Effector memory CD8-positive, alpha-beta T cell (primary cell): ENCODE results near the gene SNRPA.
A peak's percentile ranks its signal among the peaks of the same experiment; 100 is the strongest.
"Not testable (repeated sequence)": the region's sequence is repeated elsewhere in the genome, so short reads cannot be mapped to it uniquely, and the experiment has no call there.

Experiments
- ATAC-seq: fragments of 150-1000 bp; cut with Tn5 transposase; replicated peaks from 2 replicates; pipeline ENCODE4 v1.10.0; 2021; ENCODE audit warnings: mild to moderate bottlenecking, moderate library complexity
- DNase-seq, 3 experiments: peaks; one replicate each; pipeline ENCODE4 v3.0.0; 2021
- H3K27ac Mint-ChIP-seq, 2 donors: one replicate each; pipeline ENCODE4 v1.8.0; 2022; ENCODE audit warnings: mild to moderate bottlenecking in 2 of 2, mixed read lengths in 2 of 2, moderate library complexity in 2 of 2
- H3K27me3 Mint-ChIP-seq, 2 donors: one replicate each; pipeline ENCODE4 v1.8.0; 2022; ENCODE audit warnings: mixed read lengths in 2 of 2
- H3K36me3 Mint-ChIP-seq: one replicate; pipeline ENCODE4 v1.8.0; 2022; ENCODE audit warnings: mild to moderate bottlenecking, moderate library complexity, mixed read lengths; ENCODE audit not compliant: insufficient read depth
- H3K4me1 Mint-ChIP-seq, 2 donors: one replicate each; pipeline ENCODE4 v1.8.0; 2022; ENCODE audit warnings: low read depth in 2 of 2, mixed read lengths in 2 of 2
- H3K4me3 Mint-ChIP-seq, 2 donors: one replicate each; pipeline ENCODE4 v1.8.0; 2022; ENCODE audit warnings: mild to moderate bottlenecking in 2 of 2, mixed read lengths in 2 of 2, moderate library complexity in 2 of 2
- H3K9me3 Mint-ChIP-seq, 2 donors: one replicate each; pipeline ENCODE4 v1.8.0; 2022; ENCODE audit warnings: mixed read lengths in 2 of 2

The SNRPA gene

GRCh38 chr19:40732304-40732703 is 18.7 kb upstream of the SNRPA start:
- ATAC-seq, H3K27me3 Mint-ChIP-seq, H3K4me1 Mint-ChIP-seq, H3K9me3 Mint-ChIP-seq, H3K4me3 Mint-ChIP-seq, H3K27ac Mint-ChIP-seq, DNase-seq: not testable (repeated sequence)
- peaks cover 41% of the 10 kb centered on the region for H3K36me3 Mint-ChIP-seq

GRCh38 chr19:40733149-40733548 is 17.9 kb upstream of the SNRPA start:
- Mint-ChIP-seq H3K27me3 (no peaks in the 10 kb centered on the region), H3K9me3 (no peaks in the 10 kb centered on the region), H3K27ac (peak overlapping the region in 1 of 2 donors; percentile 52), H3K4me3 (no peak overlapping the region), H3K4me1 (no peaks in the 10 kb centered on the region), H3K36me3 (peaks cover 44% of the 10 kb centered on the region)
- ATAC-seq: no peak
- DNase-seq: no peak

- Mint-ChIP-seq H3K4me1 (no peaks in the 10 kb centered on the region), H3K27ac (peak overlapping the region in 1 of 2 donors; percentile 20), H3K27me3 (no peaks in the 10 kb centered on the region), H3K4me3 (no peak overlapping the region), H3K9me3 (no peaks in the 10 kb centered on the region), H3K36me3 (peaks cover 41% of the 10 kb centered on the region)
- no peak for DNase-seq
- no peak for ATAC-seq
These were observed 15.8 kb upstream of the SNRPA start for GRCh38 chr19:40735013-40735771.

GRCh38 chr19:40736661-40737060 is 14.3 kb upstream of the SNRPA start:
- Mint-ChIP-seq H3K36me3 (peaks cover 35% of the 10 kb centered on the region), H3K27ac (no peak overlapping the region)

GRCh38 chr19:40737102-40737644 is 13.8 kb upstream of the SNRPA start:
- Mint-ChIP-seq H3K9me3 (no peaks in the 10 kb centered on the region), H3K27me3 (no peaks in the 10 kb centered on the region), H3K36me3 (peaks cover 30% of the 10 kb centered on the region), H3K27ac (no peak overlapping the region), H3K4me1 (no peaks in the 10 kb centered on the region), H3K4me3 (no peak overlapping the region)
- DNase-seq (no peak), ATAC-seq (no peak)

More at GRCh38 chr19:40736661-40737060, 14.3 kb upstream of the SNRPA start:
- ATAC-seq (no peak), DNase-seq (no peak)
- H3K27me3 Mint-ChIP-seq: no peaks in the 10 kb centered on the region
- H3K4me3 Mint-ChIP-seq: no peak overlapping the region
- H3K9me3 Mint-ChIP-seq: no peaks in the 10 kb centered on the region
- no peaks in the 10 kb centered on the region for H3K4me1 Mint-ChIP-seq

GRCh38 chr19:40739030-40739839 is 11.8 kb upstream of the SNRPA start:
- H3K4me3 Mint-ChIP-seq: no peak overlapping the region
- ATAC-seq (no peak), DNase-seq (no peak)
- no peaks in the 10 kb centered on the region for H3K27me3 Mint-ChIP-seq
- H3K9me3 Mint-ChIP-seq: no peaks in the 10 kb centered on the region
- no peak overlapping the region for H3K27ac Mint-ChIP-seq
- H3K36me3 Mint-ChIP-seq: peaks cover 18% of the 10 kb centered on the region
- no peaks in the 10 kb centered on the region for H3K4me1 Mint-ChIP-seq

GRCh38 chr19:40739871-40740703 is 10.9 kb upstream of the SNRPA start:
- no peak overlapping the region for H3K4me3 Mint-ChIP-seq
- no peaks in the 10 kb centered on the region for H3K9me3 Mint-ChIP-seq
- DNase-seq (no peak), ATAC-seq (no peak)
- peaks cover 11% of the 10 kb centered on the region for H3K36me3 Mint-ChIP-seq
- peak overlapping the region in 1 of 2 donors; percentile 69 for H3K27ac Mint-ChIP-seq
- H3K4me1 Mint-ChIP-seq: no peaks in the 10 kb centered on the region
- H3K27me3 Mint-ChIP-seq: no peaks in the 10 kb centered on the region

- peak overlapping the region in 1 of 2 donors; percentile 69 for H3K27ac Mint-ChIP-seq
These were observed 10.3 kb upstream of the SNRPA start for GRCh38 chr19:40740747-40741146.

GRCh38 chr19:40741527-40742390 is 9.2 kb upstream of the SNRPA start:
- no peaks in the 10 kb centered on the region for H3K9me3 Mint-ChIP-seq
- ATAC-seq (no peak), DNase-seq (no peak)
- H3K36me3 Mint-ChIP-seq: peaks cover 9% of the 10 kb centered on the region
- H3K27ac Mint-ChIP-seq: peak overlapping the region in 1 of 2 donors; percentile 59
- no peak overlapping the region for H3K4me3 Mint-ChIP-seq
- H3K27me3 Mint-ChIP-seq: no peaks in the 10 kb centered on the region
- H3K4me1 Mint-ChIP-seq: no peaks in the 10 kb centered on the region

More at GRCh38 chr19:40740747-40741146, 10.3 kb upstream of the SNRPA start:
- H3K9me3 Mint-ChIP-seq: no peaks in the 10 kb centered on the region
- no peak overlapping the region for H3K4me3 Mint-ChIP-seq
- peaks cover 9% of the 10 kb centered on the region for H3K36me3 Mint-ChIP-seq
- H3K4me1 Mint-ChIP-seq: no peaks in the 10 kb centered on the region
- H3K27me3 Mint-ChIP-seq: no peaks in the 10 kb centered on the region
- ATAC-seq (no peak), DNase-seq (no peak)

GRCh38 chr19:40742477-40742876 is 8.5 kb upstream of the SNRPA start:
- ATAC-seq (no peak), DNase-seq (no peak)
- H3K27ac Mint-ChIP-seq: peak overlapping the region in 1 of 2 donors; percentile 59
- H3K4me3 Mint-ChIP-seq: no peak overlapping the region
- H3K4me1 Mint-ChIP-seq: no peaks in the 10 kb centered on the region
- H3K36me3 Mint-ChIP-seq: peaks cover 8% of the 10 kb centered on the region
- no peaks in the 10 kb centered on the region for H3K27me3 Mint-ChIP-seq
- no peaks in the 10 kb centered on the region for H3K9me3 Mint-ChIP-seq

- Mint-ChIP-seq H3K9me3 (no peaks in the 10 kb centered on the region), H3K27ac (no peak overlapping the region), H3K4me3 (no peak overlapping the region), H3K4me1 (no peaks in the 10 kb centered on the region), H3K27me3 (no peaks in the 10 kb centered on the region), H3K36me3 (peaks cover 7% of the 10 kb centered on the region)
- ATAC-seq (no peak), DNase-seq (no peak)
These were observed 8.1 kb upstream of the SNRPA start for GRCh38 chr19:40742886-40743285.

- ATAC-seq: no peak
- Mint-ChIP-seq H3K27me3 (no peaks in the 10 kb centered on the region), H3K36me3 (peaks cover 6% of the 10 kb centered on the region), H3K9me3 (no peaks in the 10 kb centered on the region), H3K4me3 (no peak overlapping the region), H3K4me1 (peaks cover 0 to 4% of the 10 kb centered on the region in 2 donors), H3K27ac (no peak overlapping the region)
- DNase-seq: no peak
These were observed 7.1 kb upstream of the SNRPA start for GRCh38 chr19:40743926-40744325.
